GM23248 (cell line): ENCODE data around the gene OR4F15.

Experiments
- EZH2 ChIP-seq: fragments of 200-600 bp; sonication (generic); IDR thresholded peaks from 2 replicates; pipeline ENCODE4 v1.6.1; 2018; ENCODE audit warnings: antibody characterized with exemption, mild to moderate bottlenecking; ENCODE audit not compliant: insufficient read depth, poor library complexity, severe bottlenecking
- EZH2phosphoT487 ChIP-seq: fragments of 200-600 bp; sonication (generic); IDR thresholded peaks from 2 replicates; pipeline ENCODE4 v1.6.1; 2018; ENCODE audit warnings: antibody characterized with exemption, moderate library complexity, mild to moderate bottlenecking, low read depth; ENCODE audit not compliant: insufficient read depth

GRCh38 chr15:101784644-101785043, 27.4 kb upstream of the OR4F15 start:
- TF ChIP-seq EZH2phosphoT487 (no peak), EZH2 (no peak)
